WI38 (cell line): ENCODE results near the gene KCTD7.
"Not testable (repeated sequence)": the region's sequence is repeated elsewhere in the genome, so short reads cannot be mapped to it uniquely, and the experiment has no call there.

Experiments used
- H3K4me3 ChIP-seq: 2 replicates; pipeline ENCODE4 v1.5.1; 2011; ENCODE audit warnings: low read depth, mild to moderate bottlenecking, control low read depth, low read length
- TF ChIP-seq, protein P1 (sequence below): IDR thresholded peaks from 2 replicates; pipeline ENCODE4 v1.5.1; 2012; ENCODE audit warnings: low read depth, mild to moderate bottlenecking, control low read depth, low read length

KCTD7 gene

GRCh38 chr7:66615699-66616098, 13.0 kb upstream of the KCTD7 start:
- TF ChIP-seq, protein P1, sequence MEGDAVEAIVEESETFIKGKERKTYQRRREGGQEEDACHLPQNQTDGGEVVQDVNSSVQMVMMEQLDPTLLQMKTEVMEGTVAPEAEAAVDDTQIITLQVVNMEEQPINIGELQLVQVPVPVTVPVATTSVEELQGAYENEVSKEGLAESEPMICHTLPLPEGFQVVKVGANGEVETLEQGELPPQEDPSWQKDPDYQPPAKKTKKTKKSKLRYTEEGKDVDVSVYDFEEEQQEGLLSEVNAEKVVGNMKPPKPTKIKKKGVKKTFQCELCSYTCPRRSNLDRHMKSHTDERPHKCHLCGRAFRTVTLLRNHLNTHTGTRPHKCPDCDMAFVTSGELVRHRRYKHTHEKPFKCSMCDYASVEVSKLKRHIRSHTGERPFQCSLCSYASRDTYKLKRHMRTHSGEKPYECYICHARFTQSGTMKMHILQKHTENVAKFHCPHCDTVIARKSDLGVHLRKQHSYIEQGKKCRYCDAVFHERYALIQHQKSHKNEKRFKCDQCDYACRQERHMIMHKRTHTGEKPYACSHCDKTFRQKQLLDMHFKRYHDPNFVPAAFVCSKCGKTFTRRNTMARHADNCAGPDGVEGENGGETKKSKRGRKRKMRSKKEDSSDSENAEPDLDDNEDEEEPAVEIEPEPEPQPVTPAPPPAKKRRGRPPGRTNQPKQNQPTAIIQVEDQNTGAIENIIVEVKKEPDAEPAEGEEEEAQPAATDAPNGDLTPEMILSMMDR = no peak
- no peak overlapping the region for H3K4me3 ChIP-seq

- no peak overlapping the region for H3K4me3 ChIP-seq
- TF ChIP-seq, protein P1 = no peak
Measured at GRCh38 chr7:66617295-66617694, 11.4 kb upstream of the KCTD7 start.

- not testable (repeated sequence) for H3K4me3 ChIP-seq
Measured at GRCh38 chr7:66619341-66619948, 9.2 kb upstream of the KCTD7 start.

GRCh38 chr7:66626331-66626934, 2.2 kb upstream of the KCTD7 start:
- TF ChIP-seq, protein P1 = no peak
- no peak overlapping the region for H3K4me3 ChIP-seq

DNA sequence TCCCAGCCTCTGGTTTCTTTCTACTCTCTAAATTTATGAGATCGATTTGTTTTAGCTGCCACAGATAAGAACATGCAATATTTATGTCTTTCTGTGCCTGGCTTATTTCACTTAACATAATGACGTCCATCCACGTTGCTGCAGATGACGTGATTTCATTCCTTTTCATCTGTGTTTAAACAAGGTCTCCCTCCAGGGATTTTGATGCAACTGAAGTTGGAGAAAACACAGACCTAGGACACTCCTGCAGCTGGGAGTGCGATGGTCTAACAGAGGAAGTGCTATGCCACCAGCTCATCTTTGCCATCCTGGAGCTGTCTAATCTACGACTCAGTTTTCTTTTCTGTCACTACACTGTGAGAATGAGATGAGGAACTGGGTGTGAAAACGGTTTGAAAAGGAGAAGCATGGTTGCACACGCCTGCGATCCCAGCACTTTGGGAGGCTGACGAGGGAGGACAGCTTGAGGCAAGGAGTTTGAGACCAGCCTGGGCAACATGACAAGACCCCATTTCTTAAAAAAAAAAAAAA, 1.5 kb upstream of the KCTD7 start:
- TF ChIP-seq, protein P1 = no peak
- no peak overlapping the region for H3K4me3 ChIP-seq

GRCh38 chr7:66627881-66628360, 760 bp upstream of the KCTD7 start:
- H3K4me3 ChIP-seq = peak overlapping the region; percentile 78
- TF ChIP-seq, protein P1 = no peak

GRCh38 chr7:66629222-66630062, 761 bp downstream of the KCTD7 start:
- peak overlapping the region; percentile 61 for H3K4me3 ChIP-seq
- TF ChIP-seq, protein P1 = no peak
